GM12878 (cell line): ENCODE data around the gene PDZD2. TPM values are rescaled to one million over a fixed set of nuclear protein-coding genes. Genes with fewer than 3 reads are reported as not detected.

Source experiments
- ATAC-seq: fragments of 200-7000 bp; cut with Tn5 transposase; 3 replicates; pipeline ENCODE4 v1.9.1; 2020; ENCODE audit warnings: mild to moderate bottlenecking, moderate library complexity
- BruUV-seq: library from RNA; stranded (reverse); fragments of 400-500 nt; replicated peaks from 2 replicates; lab custom pipeline; 2021; lab: Mats Ljungman, UMichigan
- CTCF ChIA-PET: fragments of 300-600 bp; sonication (Branson Sonifier 250); formaldehyde crosslinking; extraction: SDS; loops from one replicate; lab custom pipeline; 2021; ENCODE audit warnings: inconsistent platforms; lab: Yijun Ruan, JAX
- POLR2A ChIA-PET: fragments of 350-600 bp; formaldehyde crosslinking; extraction: SDS; loops from one replicate; lab custom pipeline; 2021; ENCODE audit warnings: inconsistent platforms; lab: Charles Lee
- RAD21 ChIA-PET: fragments of 300-600 bp; sonication (Branson Sonifier 250); formaldehyde crosslinking; loops from one replicate; lab custom pipeline; 2023; ENCODE audit warnings: antibody characterized with exemption; ENCODE audit not compliant: unreplicated experiment; lab: Charles Lee
- SMC1A ChIA-PET: fragments of 300-600 bp; sonication (Branson Sonifier 250); formaldehyde crosslinking; loops from one replicate; lab custom pipeline; 2023; ENCODE audit not compliant: unreplicated experiment, uncharacterized antibody; lab: Charles Lee
- DNase-seq: peaks from one replicate; pipeline ENCODE4 v3.0.0-alpha.2; 2011; ENCODE audit warnings: low read depth, low spot score
- FAIRE-seq: peaks from 3 replicates; lab custom pipeline; 2011; peaks lifted over from hg19 to GRCh38; lab: Jason Lieb, UNC
- H2AFZ ChIP-seq: 2 replicates; pipeline ENCODE4 v1.6.0; 2011; ENCODE audit warnings: low read depth, low read length, control low read depth; ENCODE audit not compliant: control insufficient read depth
- H3K27ac ChIP-seq: 2 replicates; pipeline ENCODE4 v1.5.1; 2011; ENCODE audit warnings: control low read depth; ENCODE audit not compliant: control insufficient read depth, insufficient read depth
- H3K27me3 ChIP-seq, 2 experiments: replicated peaks in 1 of 2; 2 replicates each; pipeline versions ENCODE4 v1.6.0 to v1.6.1; 2011; ENCODE audit warnings: low read length in 1 of 2; ENCODE audit not compliant: control insufficient read depth in 2 of 2, insufficient read depth in 2 of 2
- H3K36me3 ChIP-seq, 2 experiments: 2 replicates each; pipeline ENCODE4 v1.5.1; 2011; ENCODE audit warnings: low read length in 1 of 2; ENCODE audit not compliant: control insufficient read depth in 2 of 2, insufficient read depth in 2 of 2
- H3K4me1 ChIP-seq: 2 replicates; pipeline ENCODE4 v1.6.1; 2011; ENCODE audit warnings: mild to moderate bottlenecking, low read length, moderate library complexity, mixed read lengths; ENCODE audit not compliant: control insufficient read depth, insufficient read depth
- H3K4me2 ChIP-seq: 2 replicates; pipeline ENCODE4 v1.6.0; 2011; ENCODE audit warnings: control low read depth; ENCODE audit not compliant: control insufficient read depth, insufficient read depth
- H3K4me3 ChIP-seq: fragments of 200-600 bp; sonication (generic); 2 replicates; pipeline ENCODE4 v1.5.1; 2016
- H3K79me2 ChIP-seq: 2 replicates; pipeline ENCODE4 v1.6.0; 2011; ENCODE audit warnings: low read length; ENCODE audit not compliant: control insufficient read depth, insufficient read depth
- H3K9ac ChIP-seq: 2 replicates; pipeline ENCODE4 v1.8.0; 2011; ENCODE audit warnings: low read length, control low read depth, mixed read lengths; ENCODE audit not compliant: control insufficient read depth, insufficient read depth
- H3K9me3 ChIP-seq: replicated peaks from 3 replicates; pipeline ENCODE4 v1.5.1; 2011; ENCODE audit warnings: mild to moderate bottlenecking, low read length; ENCODE audit not compliant: control insufficient read depth, insufficient read depth
- H4K20me1 ChIP-seq: 2 replicates; pipeline ENCODE4 v1.6.0; 2011; ENCODE audit not compliant: control insufficient read depth, insufficient read depth
- BCL11A ChIP-seq: IDR thresholded peaks from 2 replicates; pipeline ENCODE4 v1.6.1; 2011; ENCODE audit warnings: low read depth, low read length
- CHD4 ChIP-seq: fragments of 200-600 bp; sonication (generic); IDR thresholded peaks from 2 replicates; pipeline ENCODE4 v1.6.1; 2016; ENCODE audit warnings: mild to moderate bottlenecking
- GATAD2B ChIP-seq: fragments of 450-650 bp; conservative IDR thresholded peaks from 2 replicates; pipeline ENCODE4 v1.6.1; 2017; ENCODE audit warnings: low read depth, mild to moderate bottlenecking, moderate library complexity
- HDGF ChIP-seq: fragments of 450-650 bp; IDR thresholded peaks from 2 replicates; pipeline ENCODE4 v1.6.1; 2016; ENCODE audit warnings: antibody characterized with exemption
- IKZF1 ChIP-seq: fragments of 450-650 bp; conservative IDR thresholded peaks from 2 replicates; pipeline ENCODE4 v1.6.1; 2017; ENCODE audit warnings: antibody characterized with exemption, mild to moderate bottlenecking
- MEF2B ChIP-seq: fragments of 450-650 bp; IDR thresholded peaks from 2 replicates; pipeline ENCODE4 v1.6.1; 2018; ENCODE audit warnings: mild to moderate bottlenecking, moderate library complexity; ENCODE audit not compliant: partially characterized antibody, poor library complexity, severe bottlenecking
- MTA2 ChIP-seq: fragments of 450-650 bp; IDR thresholded peaks from 2 replicates; pipeline ENCODE4 v1.6.1; 2016; ENCODE audit warnings: low read depth, mild to moderate bottlenecking, moderate library complexity
- NR2C1 ChIP-seq: fragments of 450-650 bp; IDR thresholded peaks from 2 replicates; pipeline ENCODE4 v1.6.1; 2017; ENCODE audit warnings: antibody characterized with exemption, mild to moderate bottlenecking, moderate library complexity
- NR2F1 ChIP-seq: fragments of 450-650 bp; conservative IDR thresholded peaks from 2 replicates; pipeline ENCODE4 v1.6.1; 2017; ENCODE audit warnings: mild to moderate bottlenecking
- RCOR1 ChIP-seq: conservative IDR thresholded peaks from 2 replicates; pipeline ENCODE4 v1.6.1; 2012; ENCODE audit warnings: low read depth, low read length, improper control_type of control experiment
- SMARCA5 ChIP-seq: fragments of 450-650 bp; IDR thresholded peaks from 2 replicates; pipeline ENCODE4 v1.6.1; 2017; ENCODE audit warnings: mild to moderate bottlenecking
- SPI1 ChIP-seq: IDR thresholded peaks from 2 replicates; pipeline ENCODE4 v1.6.1; 2011; ENCODE audit warnings: low read depth, mild to moderate bottlenecking, low read length, moderate library complexity, borderline replicate concordance; ENCODE audit not compliant: insufficient read depth
- ZBTB11 ChIP-seq: fragments of 450-650 bp; formaldehyde crosslinking; IDR thresholded peaks from 2 replicates; pipeline ENCODE4 v1.5.0; 2022; ENCODE audit warnings: mild to moderate bottlenecking, missing genetic modification characterization
- WGBS: methylation state at CpG from one replicate; pipeline ENCODE4 v1.1.6; 2016; ENCODE audit warnings: low lambda C conversion rate; ENCODE audit not compliant: insufficient replicate concordance, insufficient coverage; ENCODE audit errors: missing lambda C conversion rate; 5-methylcytosine and 5-hydroxymethylcytosine counted together
- in situ Hi-C: fragments of 300-500 bp; cut with MboI; formaldehyde crosslinking; loops from 9 replicates; pipeline ENCODE4 v1.14.3; 2018; ENCODE audit warnings: mixed read lengths
- intact Hi-C: fragments of 100-400 bp; cut with micrococcal nuclease; formaldehyde crosslinking; loops from one replicate; pipeline ENCODE4 v1.14.2; 2022; ENCODE audit not compliant: unreplicated experiment
- polyA plus RNA-seq, 11 experiments: library from polyadenylated mRNA; depleted of rRNA in 4 of 11; unstranded in 6 of 11; stranded (reverse) in 5 of 11; fragments of >200 nt; fragmentation: Nextera tagmentation in 4 of 11; fragmentation: Illumina TruSeq in 1 of 11; extraction: Ambion mirVana in 4 of 11; extraction: Trizol in 1 of 11; gene quantifications; 1 replicate in 1 of 11; 2 replicates in 10 of 11; pipeline versions ENCODE4 v1.2.1 to v1.2.3, GENCODE V29; 2011 to 2016; ENCODE audit warnings: inconsistent platforms in 2 of 11, missing spikeins in 2 of 11, low read depth in 1 of 11
- total RNA-seq, 4 experiments: library from RNA; depleted of rRNA in 3 of 4; stranded (reverse); fragments of >200 nt in 3 of 4; fragmentation: Illumina TruSeq in 1 of 4; extraction: Trizol in 1 of 4; gene quantifications; 2 replicates each; pipeline versions ENCODE4 v1.2.1 to v1.2.3, GENCODE V29; 2013 to 2021

PDZD2 gene
- total and polyA plus RNA-seq, 10 of the 15 experiments (the other 5 are each of a cell fraction or from before 2014, with no cell fraction given): 0.01 to 0.58 (median 0.29) TPM; not detected in 3

DNA sequence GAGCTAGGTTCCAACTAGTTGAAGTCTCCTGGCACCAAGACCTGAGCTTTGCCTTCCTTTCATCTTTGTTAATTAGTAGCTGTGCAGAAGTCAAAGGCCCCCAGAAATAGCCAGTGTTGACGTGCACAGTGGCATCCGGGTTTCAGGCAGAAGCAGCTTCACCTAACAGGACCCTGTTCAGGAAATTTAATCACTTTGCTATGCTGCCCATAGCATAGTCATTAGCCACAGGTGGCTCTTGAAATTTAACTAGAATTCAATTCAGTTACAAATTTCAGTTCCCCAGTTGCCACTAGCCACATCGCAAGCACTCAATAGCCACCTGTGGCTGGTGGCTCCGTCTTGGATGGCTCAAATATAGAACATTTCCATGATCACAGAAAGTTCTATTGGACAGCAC, 356.1 kb downstream of the PDZD2 start:
- Histone ChIP-seq H4K20me1 (no peaks in the 10 kb centered on the region), H3K4me2 (no peak overlapping the region), H2AFZ (peak overlapping the region; percentile 39; the same call in 1 of the 2 replicates), H3K27me3 (no peaks in the 10 kb centered on the region; a peak in 1 of 4 replicates), H3K9ac (no peak overlapping the region), H3K36me3 (no peaks in the 10 kb centered on the region), H3K9me3 (no peaks in the 10 kb centered on the region; the same call in 2 of the 3 replicates), H3K4me3 (no peak overlapping the region), H3K4me1 (peaks cover 24% of the 10 kb centered on the region), H3K79me2 (no peaks in the 10 kb centered on the region), H3K27ac (no peak overlapping the region)
- DNase-seq: peak; percentile 66
- ChIA-PET CTCF (no interaction called here), RAD21 (no interaction called here), POLR2A (no interaction called here), SMC1A (no interaction called here)
- peak; percentile 88 for ATAC-seq
- no TSS peak for BruUV-seq
- FAIRE-seq: no peak
- TF ChIP-seq IKZF1: no peak
- 0 out of 2 replicates have a peak, but pooled peaks have one; percentile 16 for TF ChIP-seq NR2F1
- peak; percentile 54; the same call in 1 of the 2 replicates for TF ChIP-seq SPI1
- peak; percentile 68; the same call in 1 of the 2 replicates for TF ChIP-seq MTA2
- TF ChIP-seq MEF2B: peak; percentile 38
- TF ChIP-seq BCL11A: peak; percentile 38; the same call in 1 of the 2 replicates
- TF ChIP-seq NR2C1: no peak
- intact Hi-C loops: no loop called here
- in situ Hi-C loops: no loop called here
- 5% methylated on average over 4 of the region's 4 CpGs for WGBS

DNA sequence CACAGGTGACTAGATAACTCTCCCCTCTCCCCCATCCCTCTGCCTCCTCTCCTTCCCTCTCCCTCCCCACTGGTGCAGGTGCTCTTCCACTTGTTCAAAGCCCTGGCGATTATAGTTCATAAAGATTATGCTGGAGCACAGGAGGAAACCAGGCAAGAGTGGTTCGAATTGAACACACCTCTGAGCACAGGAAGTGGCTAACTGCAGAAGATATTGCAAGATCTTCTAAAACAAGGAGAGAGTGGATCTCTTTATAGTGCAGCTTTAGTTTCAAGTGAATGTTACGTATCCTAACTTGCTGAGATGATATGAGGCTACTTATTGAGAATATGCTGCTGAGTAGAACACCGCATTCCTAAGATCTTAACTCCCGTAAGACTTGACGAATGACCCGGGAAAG, 356.8 kb downstream of the PDZD2 start:
- Histone ChIP-seq H3K79me2 (no peaks in the 10 kb centered on the region), H3K4me2 (no peak overlapping the region), H2AFZ (no peak overlapping the region), H3K27me3 (no peaks in the 10 kb centered on the region; a peak in 1 of 4 replicates), H3K9me3 (no peaks in the 10 kb centered on the region; the same call in 2 of the 3 replicates), H3K4me1 (peaks cover 24% of the 10 kb centered on the region), H3K9ac (no peak overlapping the region), H3K4me3 (no peak overlapping the region), H3K36me3 (no peaks in the 10 kb centered on the region), H3K27ac (no peak overlapping the region), H4K20me1 (no peaks in the 10 kb centered on the region)
- ATAC-seq: no peak
- ChIA-PET SMC1A (no interaction called here), RAD21 (no interaction called here), CTCF (no interaction called here), POLR2A (no interaction called here)
- 70% methylated on average over 7 of the region's 7 CpGs for WGBS
- no peak for DNase-seq
- no peak for TF ChIP-seq CHD4
- TF ChIP-seq ZBTB11: no peak
- TF ChIP-seq RCOR1: no peak
- no peak for TF ChIP-seq GATAD2B
- no peak for TF ChIP-seq HDGF
- TF ChIP-seq SMARCA5: no peak
- BruUV-seq: no TSS peak
- in situ Hi-C loops (no loop called here), intact Hi-C loops (no loop called here)
- FAIRE-seq: no peak
